ENCODE results near the gene XPR1.
"Not testable (repeated sequence)": the region's sequence is repeated elsewhere in the genome, so short reads cannot be mapped to it uniquely, and the experiment has no call there.

XPR1 gene

DNA sequence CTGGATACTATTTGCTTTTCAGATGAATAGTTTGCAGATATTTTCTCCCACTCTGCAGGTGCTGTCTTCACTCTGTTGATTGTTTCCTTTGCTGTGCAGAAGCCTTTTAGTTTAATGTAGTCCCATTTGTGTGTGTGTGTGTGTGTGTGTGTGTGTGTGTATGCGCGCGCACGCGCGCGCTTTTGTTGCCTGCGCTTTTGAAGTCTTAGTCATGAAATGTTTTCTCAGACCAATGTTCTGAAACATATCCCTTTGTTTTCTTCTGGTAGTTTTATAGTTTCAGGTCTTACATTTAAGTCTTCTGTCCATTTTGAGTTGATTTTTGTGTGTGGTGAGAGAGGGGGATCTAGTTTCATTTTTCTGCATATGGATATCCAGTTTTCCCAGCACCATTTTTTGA, 63.5 kb downstream of the XPR1 start:
- Histone ChIP-seq H3K9me3 (ENCODE audit: severe bottlenecking) (peaks cover 5% of the 10 kb centered on the region), H3K36me3 (no peaks in the 10 kb centered on the region), H3K4me3 (ENCODE audit: low read depth, low read length) (no peak overlapping the region), H3K27me3 (ENCODE audit: insufficient read depth, low read depth, severe bottlenecking) (no peaks in the 10 kb centered on the region), H3K27ac (no peak overlapping the region)
- TF ChIP-seq, protein P1, sequence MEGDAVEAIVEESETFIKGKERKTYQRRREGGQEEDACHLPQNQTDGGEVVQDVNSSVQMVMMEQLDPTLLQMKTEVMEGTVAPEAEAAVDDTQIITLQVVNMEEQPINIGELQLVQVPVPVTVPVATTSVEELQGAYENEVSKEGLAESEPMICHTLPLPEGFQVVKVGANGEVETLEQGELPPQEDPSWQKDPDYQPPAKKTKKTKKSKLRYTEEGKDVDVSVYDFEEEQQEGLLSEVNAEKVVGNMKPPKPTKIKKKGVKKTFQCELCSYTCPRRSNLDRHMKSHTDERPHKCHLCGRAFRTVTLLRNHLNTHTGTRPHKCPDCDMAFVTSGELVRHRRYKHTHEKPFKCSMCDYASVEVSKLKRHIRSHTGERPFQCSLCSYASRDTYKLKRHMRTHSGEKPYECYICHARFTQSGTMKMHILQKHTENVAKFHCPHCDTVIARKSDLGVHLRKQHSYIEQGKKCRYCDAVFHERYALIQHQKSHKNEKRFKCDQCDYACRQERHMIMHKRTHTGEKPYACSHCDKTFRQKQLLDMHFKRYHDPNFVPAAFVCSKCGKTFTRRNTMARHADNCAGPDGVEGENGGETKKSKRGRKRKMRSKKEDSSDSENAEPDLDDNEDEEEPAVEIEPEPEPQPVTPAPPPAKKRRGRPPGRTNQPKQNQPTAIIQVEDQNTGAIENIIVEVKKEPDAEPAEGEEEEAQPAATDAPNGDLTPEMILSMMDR (IDR thresholded peaks at IDR 0.05; ENCODE audit: low read depth, low read length): no peak
- no peak for DNase-seq

DNA sequence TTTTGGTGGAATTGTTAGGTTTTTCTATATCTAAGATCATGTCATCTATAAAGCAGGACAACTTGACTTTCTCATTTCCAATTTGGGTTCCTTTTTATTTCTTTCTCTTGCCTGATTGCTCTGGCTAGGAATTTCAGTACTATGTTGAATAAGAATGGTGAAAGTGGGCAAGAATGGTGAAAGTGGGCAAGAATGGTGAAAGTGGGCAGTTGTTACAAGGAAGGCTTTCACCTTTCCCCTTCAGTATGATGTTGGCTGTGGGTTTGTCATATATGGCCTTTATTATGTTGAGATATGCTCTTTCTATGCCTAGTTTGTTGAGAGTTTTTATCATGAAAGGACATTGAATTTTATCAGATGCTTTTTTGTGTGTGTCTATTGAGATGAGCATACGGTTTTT, 64.5 kb downstream of the XPR1 start:
- Histone ChIP-seq H3K36me3 (no peaks in the 10 kb centered on the region), H3K27ac (no peak overlapping the region), H3K27me3 (ENCODE audit: insufficient read depth, low read depth, severe bottlenecking) (no peaks in the 10 kb centered on the region), H3K9me3 (ENCODE audit: severe bottlenecking) (peaks cover 5% of the 10 kb centered on the region), H3K4me3 (ENCODE audit: low read depth, low read length) (no peak overlapping the region)
- TF ChIP-seq, protein P1 (IDR thresholded peaks at IDR 0.05; ENCODE audit: low read depth, low read length): no peak
- DNase-seq: no peak

DNA sequence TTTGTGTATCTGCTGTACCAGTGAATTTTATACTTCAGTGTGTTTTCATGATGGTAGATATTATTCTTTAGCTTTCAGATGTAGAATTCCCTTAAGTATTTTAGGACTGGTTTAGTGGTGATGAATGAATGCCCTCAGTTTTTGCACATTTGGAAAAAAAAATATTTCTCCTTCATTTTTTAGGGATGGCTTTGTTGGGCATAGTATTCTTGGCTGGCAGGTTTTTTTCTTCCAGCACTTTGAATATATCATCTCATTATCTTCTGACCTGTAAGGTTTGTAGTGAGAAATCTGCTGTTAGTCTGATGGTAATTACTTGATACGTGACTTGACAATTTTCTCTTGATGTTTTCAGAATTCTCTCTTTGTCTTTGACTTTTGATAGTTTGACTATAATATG, 66.8 kb downstream of the XPR1 start:
- no peaks in the 10 kb centered on the region for H3K27me3 ChIP-seq (ENCODE audit: insufficient read depth, low read depth, severe bottlenecking)
- H3K4me3 ChIP-seq (ENCODE audit: low read depth, low read length): no peak overlapping the region
- H3K27ac ChIP-seq: no peak overlapping the region
- no peak for DNase-seq
- H3K9me3 ChIP-seq (ENCODE audit: severe bottlenecking): peaks cover 5% of the 10 kb centered on the region
- TF ChIP-seq, protein P1 (IDR thresholded peaks at IDR 0.05; ENCODE audit: low read depth, low read length): no peak
- H3K36me3 ChIP-seq: no peaks in the 10 kb centered on the region

DNA sequence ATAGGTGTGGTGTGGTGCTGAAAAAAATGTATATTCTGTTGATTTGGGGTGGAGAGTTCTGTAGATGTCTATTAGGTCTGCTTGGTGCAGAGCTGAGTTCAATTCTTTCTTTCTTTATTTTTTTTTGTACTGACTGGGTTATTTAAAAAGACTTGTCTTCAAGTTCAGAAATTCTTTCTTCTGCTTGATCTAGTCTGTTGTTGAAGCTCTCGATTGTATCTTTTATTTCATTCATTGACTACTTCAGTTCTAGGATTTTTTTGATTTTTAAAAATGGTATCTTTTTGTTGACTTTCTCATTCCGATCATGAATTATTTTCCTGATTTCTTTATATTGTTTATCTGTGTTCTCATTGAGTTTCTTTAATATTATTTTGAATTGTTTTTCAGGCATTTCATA, 70.6 kb downstream of the XPR1 start:
- not testable (repeated sequence) for H3K36me3 ChIP-seq; DNase-seq; H3K27ac ChIP-seq; H3K27me3 ChIP-seq (ENCODE audit: insufficient read depth, low read depth, severe bottlenecking); H3K9me3 ChIP-seq (ENCODE audit: severe bottlenecking); H3K4me3 ChIP-seq (ENCODE audit: low read depth, low read length)

DNA sequence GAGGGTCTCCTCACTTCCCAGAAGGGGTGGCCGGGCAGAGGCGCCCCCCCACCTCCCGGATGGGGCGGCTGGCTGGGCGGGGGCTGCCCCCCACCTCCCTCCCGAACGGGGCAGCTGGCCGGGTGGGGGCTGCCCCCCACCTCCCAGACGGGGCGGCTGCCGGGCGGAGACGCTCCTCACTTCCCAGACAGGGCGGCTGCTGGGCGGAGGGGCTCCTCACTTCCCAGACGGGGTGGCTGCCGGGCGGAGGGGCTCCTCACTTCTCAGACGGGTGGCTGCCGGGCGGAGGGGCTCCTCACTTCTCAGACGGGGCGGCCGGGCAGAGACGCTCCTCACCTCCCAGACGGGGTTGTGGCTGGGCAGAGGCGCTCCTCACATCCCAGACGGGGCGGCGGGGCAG, 78.9 kb downstream of the XPR1 start:
- DNase-seq; H3K27ac ChIP-seq; H3K9me3 ChIP-seq (ENCODE audit: severe bottlenecking); H3K36me3 ChIP-seq; H3K27me3 ChIP-seq (ENCODE audit: insufficient read depth, low read depth, severe bottlenecking); H3K4me3 ChIP-seq (ENCODE audit: low read depth, low read length): not testable (repeated sequence)

DNA sequence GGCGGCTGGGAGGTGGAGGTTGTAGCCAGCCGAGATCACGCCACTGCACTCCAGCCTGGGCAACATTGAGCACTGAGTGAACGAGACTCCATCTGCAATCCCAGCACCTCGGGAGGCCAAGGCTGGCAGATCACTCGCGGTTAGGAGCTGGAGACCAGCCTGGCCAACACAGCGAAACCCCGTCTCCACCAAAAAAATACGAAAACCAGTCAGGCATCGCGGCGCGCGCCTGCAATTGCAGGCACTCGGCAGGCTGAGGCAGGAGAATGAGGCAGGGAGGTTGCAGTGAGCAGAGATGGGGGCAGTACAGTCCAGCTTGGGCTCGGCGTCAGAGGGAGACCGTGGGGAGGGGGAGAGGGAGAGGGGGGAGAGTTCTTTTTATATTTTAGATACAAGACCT, 79.4 kb downstream of the XPR1 start:
- not testable (repeated sequence) for H3K9me3 ChIP-seq (ENCODE audit: severe bottlenecking); H3K36me3 ChIP-seq; H3K27ac ChIP-seq; DNase-seq; H3K4me3 ChIP-seq (ENCODE audit: low read depth, low read length); H3K27me3 ChIP-seq (ENCODE audit: insufficient read depth, low read depth, severe bottlenecking)

DNA sequence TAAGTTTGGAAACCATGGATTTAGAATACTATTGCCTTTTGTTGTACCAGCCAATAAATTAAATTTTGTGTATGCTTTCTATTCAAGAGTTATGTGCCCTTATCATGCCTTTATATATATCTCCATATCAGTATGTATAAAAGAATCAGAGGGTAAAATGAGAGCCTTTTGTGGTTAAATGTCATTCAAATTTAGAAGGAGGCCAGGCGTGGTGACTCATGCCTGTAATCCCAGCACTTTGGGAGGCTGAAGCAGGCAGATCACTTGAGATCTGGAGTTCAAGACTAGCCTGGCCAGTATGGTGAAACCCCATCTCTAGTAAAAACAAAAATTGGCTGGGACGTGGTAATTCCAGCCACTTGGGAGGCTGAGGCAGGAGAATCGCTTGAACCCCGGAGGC, 88.9 kb downstream of the XPR1 start:
- no peak overlapping the region for H3K4me3 ChIP-seq (ENCODE audit: low read depth, low read length)
- H3K27ac ChIP-seq: no peak overlapping the region
- DNase-seq: no peak
- no peaks in the 10 kb centered on the region for H3K27me3 ChIP-seq (ENCODE audit: insufficient read depth, low read depth, severe bottlenecking)
- peaks cover 4% of the 10 kb centered on the region for H3K36me3 ChIP-seq
- no peaks in the 10 kb centered on the region for H3K9me3 ChIP-seq (ENCODE audit: severe bottlenecking)
- TF ChIP-seq, protein P1 (IDR thresholded peaks at IDR 0.05; ENCODE audit: low read depth, low read length): no peak
